Measurements from ENCODE around the gene ATG12.

The ATG12 gene

DNA sequence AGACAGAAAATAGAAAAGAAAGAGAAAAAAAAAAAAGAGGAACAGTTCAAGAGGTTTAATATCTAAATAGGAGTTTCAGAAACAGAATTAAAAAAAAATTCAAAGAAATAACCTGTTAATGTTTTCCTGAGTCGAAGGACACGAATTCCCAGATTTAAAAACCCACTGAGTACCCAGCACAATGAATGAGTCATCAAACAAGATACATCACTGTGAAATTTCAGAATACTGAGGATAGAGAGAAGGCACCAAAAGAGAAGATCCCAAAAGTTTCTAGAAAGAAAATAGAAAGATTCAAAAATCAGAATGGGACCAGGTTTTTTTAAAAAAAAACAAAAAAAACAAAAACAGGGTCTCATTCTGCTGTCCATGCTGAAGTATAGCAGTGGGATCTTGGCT, 33.7 kb downstream of the ATG12 start:
- FAIRE-seq (no peak), DNase-seq (ENCODE audit: insufficient read length, low spot score) (no peak)
- TF ChIP-seq POLR2A (IDR thresholded peaks at IDR 0.05; ENCODE audit: low read depth, low read length), result no peak

- FAIRE-seq (no peak), DNase-seq (ENCODE audit: insufficient read length, low spot score) (no peak)
- no peak for TF ChIP-seq POLR2A (IDR thresholded peaks at IDR 0.05; ENCODE audit: low read depth, low read length)
Observed at GRCh38 chr5:115806986-115807653, 34.2 kb downstream of the ATG12 start.

DNA sequence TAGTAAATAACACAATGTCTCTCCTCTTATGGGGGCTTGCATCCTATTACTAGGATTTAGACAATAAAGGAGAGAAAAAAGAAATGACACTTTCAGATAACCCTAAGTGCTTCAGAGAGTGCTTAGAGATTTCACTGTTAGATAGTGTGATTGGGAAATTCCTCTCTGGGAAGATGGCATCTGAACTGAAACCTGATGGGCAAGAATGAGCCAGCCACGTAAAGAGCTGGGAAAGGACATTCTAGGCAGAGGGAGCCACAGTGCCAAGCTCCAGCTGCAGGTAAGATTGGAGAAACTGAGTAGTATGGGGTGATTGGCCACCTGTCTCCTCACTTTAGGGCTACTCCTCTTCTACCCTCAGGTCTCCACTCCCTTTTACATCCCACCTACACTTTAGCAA, 39.4 kb downstream of the ATG12 start:
- TF ChIP-seq POLR2A (IDR thresholded peaks at IDR 0.05; ENCODE audit: low read depth, low read length), result no peak
- DNase-seq (ENCODE audit: insufficient read length, low spot score) (no peak), FAIRE-seq (no peak)

GRCh38 chr5:115801152-115801551, 40.2 kb downstream of the ATG12 start:
- no peak for TF ChIP-seq POLR2A (IDR thresholded peaks at IDR 0.05; ENCODE audit: low read depth, low read length)
- no peak for DNase-seq (ENCODE audit: insufficient read length, low spot score)
- FAIRE-seq, result no peak

DNA sequence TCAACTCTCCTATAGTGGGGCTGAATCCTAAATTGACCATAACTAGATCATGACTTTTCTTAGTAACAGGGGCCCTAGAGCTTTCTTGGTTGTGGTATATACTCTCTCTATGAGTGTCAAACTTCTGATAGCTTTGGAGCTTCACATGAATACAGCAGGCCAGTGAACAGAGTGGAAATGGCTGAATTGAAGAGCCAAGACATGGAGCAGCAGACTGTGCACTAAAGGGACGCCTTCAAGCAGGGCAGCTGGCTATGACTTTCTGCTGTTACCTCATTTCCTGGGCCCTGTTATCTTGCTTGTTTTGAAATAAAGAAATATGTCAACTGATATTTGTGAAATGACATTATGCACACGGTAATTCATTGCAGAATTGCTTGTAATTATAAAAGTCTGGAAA, 41.3 kb downstream of the ATG12 start:
- no peak for FAIRE-seq
- TF ChIP-seq POLR2A (IDR thresholded peaks at IDR 0.05; ENCODE audit: low read depth, low read length), result no peak
- DNase-seq (ENCODE audit: insufficient read length, low spot score), result no peak

DNA sequence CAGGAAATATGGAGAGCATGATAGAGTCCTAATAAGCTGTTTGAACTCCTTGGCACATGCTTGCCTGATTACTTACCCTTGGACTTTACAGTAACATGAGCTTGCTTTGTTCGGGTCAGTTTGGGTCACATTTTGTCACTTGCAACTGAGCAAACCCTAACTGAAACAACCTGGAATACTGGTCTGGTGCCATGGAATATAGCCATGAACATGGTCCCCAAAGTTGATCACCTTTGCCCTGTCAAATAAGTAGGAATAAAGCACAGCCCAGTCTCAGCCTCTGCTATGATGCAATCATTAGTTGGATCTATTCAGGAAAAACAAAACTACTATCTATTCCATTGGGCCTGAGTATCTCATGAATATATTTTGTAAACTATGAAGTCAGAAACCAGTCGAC, 43.1 kb downstream of the ATG12 start:
- TF ChIP-seq POLR2A (IDR thresholded peaks at IDR 0.05; ENCODE audit: low read depth, low read length), result no peak
- no peak for DNase-seq (ENCODE audit: insufficient read length, low spot score)
- no peak for FAIRE-seq

DNA sequence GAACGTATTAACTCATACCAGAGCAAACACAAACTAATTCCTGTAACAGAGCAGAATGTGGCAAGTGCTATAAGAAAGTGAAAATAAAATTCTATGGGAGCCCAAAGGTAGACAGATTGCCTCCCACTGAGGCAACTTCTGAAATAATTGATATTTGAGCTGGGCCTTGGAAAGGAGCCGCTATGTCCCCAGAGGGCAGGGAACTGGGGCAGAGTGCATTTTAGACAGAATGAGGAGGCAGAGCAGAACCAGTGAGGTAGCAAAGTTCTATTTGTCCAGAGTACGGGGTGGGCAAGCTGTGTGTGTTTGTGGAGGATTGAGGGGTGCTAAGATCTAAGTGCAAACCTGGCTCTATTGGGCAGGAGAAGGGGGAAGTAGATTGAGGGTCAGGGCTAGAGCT, 44.7 kb downstream of the ATG12 start:
- TF ChIP-seq POLR2A (IDR thresholded peaks at IDR 0.05; ENCODE audit: low read depth, low read length), result no peak
- DNase-seq (ENCODE audit: insufficient read length, low spot score) (no peak), FAIRE-seq (no peak)

DNA sequence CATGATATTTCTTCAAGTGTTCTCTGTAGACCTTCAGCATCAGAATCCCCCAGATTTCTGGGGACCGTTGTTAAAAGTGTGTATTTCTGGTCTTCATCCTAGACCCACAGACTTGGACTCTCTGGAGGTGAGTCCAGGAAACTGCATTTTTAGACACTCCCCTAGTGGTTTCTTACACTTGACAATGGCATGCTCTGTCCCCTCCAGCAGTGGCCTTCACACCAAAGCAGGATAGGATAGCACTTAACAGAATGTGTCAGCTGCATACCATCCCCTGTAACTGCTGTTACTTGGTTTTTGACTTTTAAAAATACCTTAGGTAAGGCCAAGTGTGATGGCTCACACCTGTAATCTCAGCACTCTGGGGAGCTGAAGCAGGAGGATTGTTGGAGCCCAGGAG, 45.7 kb downstream of the ATG12 start:
- FAIRE-seq (no peak), DNase-seq (ENCODE audit: insufficient read length, low spot score) (no peak)
- no peak for TF ChIP-seq POLR2A (IDR thresholded peaks at IDR 0.05; ENCODE audit: low read depth, low read length)

GRCh38 chr5:115788440-115788839, 52.9 kb downstream of the ATG12 start:
- no peak for DNase-seq (ENCODE audit: insufficient read length, low spot score)
- no peak for TF ChIP-seq POLR2A (IDR thresholded peaks at IDR 0.05; ENCODE audit: low read depth, low read length)
- no peak for FAIRE-seq

GRCh38 chr5:115787426-115787825, 53.9 kb downstream of the ATG12 start:
- FAIRE-seq, result no peak
- no peak for DNase-seq (ENCODE audit: insufficient read length, low spot score)

GRCh38 chr5:115785381-115786065, 55.8 kb downstream of the ATG12 start:
- DNase-seq (ENCODE audit: insufficient read length, low spot score) (no peak), FAIRE-seq (no peak)
- TF ChIP-seq POLR2A (IDR thresholded peaks at IDR 0.05; ENCODE audit: low read depth, low read length), result no peak

More at GRCh38 chr5:115787426-115787825, 53.9 kb downstream of the ATG12 start:
- no peak for TF ChIP-seq POLR2A (IDR thresholded peaks at IDR 0.05; ENCODE audit: low read depth, low read length)

- TF ChIP-seq POLR2A (IDR thresholded peaks at IDR 0.05; ENCODE audit: low read depth, low read length), result no peak
- FAIRE-seq, result no peak
Observed at GRCh38 chr5:115778417-115778816, 62.9 kb downstream of the ATG12 start.

More at GRCh38 chr5:115778417-115778816, 62.9 kb downstream of the ATG12 start:
- no peak for DNase-seq (ENCODE audit: insufficient read length, low spot score)

Data from H54 (cell line).